Measurements from ENCODE around the gene HIGD1C.

DNA sequence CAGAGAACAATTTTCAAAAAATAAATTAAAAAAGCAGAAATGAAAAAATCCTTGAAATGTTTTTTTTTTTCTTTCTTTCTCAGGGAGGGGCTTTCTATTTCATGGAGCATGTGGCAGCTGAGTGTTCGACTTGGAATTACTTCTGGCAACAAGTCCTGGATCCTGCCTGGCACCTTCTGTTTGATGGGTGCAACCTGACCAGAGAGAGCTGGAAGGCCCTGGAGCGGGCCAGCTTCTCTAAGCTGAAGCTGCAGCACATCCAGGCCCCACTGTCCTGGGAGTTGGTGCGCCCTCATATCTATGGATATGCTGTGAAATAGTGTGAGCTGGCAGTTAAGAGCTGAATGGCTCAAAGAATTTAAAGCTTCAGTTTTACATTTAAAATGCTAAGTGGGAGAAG, 22.5 kb upstream of the HIGD1C start:
- TF ChIP-seq, protein P1, sequence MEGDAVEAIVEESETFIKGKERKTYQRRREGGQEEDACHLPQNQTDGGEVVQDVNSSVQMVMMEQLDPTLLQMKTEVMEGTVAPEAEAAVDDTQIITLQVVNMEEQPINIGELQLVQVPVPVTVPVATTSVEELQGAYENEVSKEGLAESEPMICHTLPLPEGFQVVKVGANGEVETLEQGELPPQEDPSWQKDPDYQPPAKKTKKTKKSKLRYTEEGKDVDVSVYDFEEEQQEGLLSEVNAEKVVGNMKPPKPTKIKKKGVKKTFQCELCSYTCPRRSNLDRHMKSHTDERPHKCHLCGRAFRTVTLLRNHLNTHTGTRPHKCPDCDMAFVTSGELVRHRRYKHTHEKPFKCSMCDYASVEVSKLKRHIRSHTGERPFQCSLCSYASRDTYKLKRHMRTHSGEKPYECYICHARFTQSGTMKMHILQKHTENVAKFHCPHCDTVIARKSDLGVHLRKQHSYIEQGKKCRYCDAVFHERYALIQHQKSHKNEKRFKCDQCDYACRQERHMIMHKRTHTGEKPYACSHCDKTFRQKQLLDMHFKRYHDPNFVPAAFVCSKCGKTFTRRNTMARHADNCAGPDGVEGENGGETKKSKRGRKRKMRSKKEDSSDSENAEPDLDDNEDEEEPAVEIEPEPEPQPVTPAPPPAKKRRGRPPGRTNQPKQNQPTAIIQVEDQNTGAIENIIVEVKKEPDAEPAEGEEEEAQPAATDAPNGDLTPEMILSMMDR (IDR thresholded peaks at IDR 0.05): no peak
- no peak for TF ChIP-seq POLR2A (IDR thresholded peaks at IDR 0.05)
